ENCODE results near the gene ZNF491. TPM values are rescaled to one million over a fixed set of nuclear protein-coding genes. Genes with fewer than 3 reads are reported as not detected.
A peak's percentile ranks its signal among the peaks of the same experiment; 100 is the strongest.

Gene ZNF491
- total and polyA plus RNA-seq, 9 of the 15 experiments (the other 6 are each of a cell fraction or from before 2014, with no cell fraction given) = 0.19 to 0.95 (median 0.39) TPM; not detected in 1

DNA sequence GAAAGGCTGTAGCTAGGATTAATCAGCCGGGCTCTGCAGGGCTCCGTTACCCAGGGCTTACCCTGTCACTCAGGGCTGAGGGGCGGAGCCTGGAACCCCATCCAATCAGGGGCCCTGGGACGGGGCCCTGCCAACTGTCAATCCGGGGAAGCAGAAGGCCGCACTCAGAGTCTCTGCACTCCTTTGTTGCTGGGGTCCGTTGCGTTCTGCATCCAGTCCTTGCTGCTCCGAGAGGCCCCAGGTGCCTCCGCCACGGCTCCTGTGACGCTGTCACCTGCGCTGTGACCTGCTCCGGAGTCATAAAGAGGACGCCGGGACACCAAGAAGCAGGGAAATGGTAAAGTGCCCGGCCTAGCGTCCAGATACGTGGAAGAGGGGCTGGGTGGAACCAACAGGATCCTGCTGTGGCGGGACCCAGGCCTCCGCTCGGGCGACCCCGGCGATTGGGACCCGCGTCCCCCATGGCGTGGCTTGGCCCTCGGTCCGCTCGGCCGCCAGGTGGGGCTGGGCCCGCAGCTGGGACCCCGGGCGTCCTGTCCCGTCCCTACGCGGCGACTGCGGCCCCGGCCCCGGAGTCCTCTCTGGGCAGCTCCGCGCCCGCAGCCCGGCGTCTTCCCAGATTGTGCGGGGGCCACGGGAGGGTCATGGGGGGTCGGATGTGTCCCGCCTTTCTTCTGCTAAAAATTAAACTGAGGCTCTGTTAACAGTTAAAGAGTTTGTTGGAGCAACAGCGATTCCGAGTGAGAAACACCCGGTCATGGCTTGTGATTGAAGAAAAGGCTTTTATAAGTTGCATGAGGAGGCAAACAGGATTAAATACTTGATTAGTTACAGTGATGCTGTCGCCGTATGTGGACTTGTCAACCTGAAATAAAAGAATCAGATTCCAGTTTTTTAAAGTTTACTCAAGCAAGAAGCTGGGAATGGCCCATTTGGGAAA is at the start of gene ZNF491 (continued):
- TF ChIP-seq CTBP1 (IDR thresholded peaks at IDR 0.05; ENCODE audit: borderline replicate concordance) (peak; percentile 18; the same call in 1 of the 2 replicates), ZBTB33 (CRISPR knock-in tag; IDR thresholded peaks at IDR 0.05) (0 out of 2 replicates have a peak, but pooled peaks have one; percentile 11), PKNOX1 (IDR thresholded peaks at IDR 0.05) (peak; percentile 97), NRF1 (conservative IDR thresholded peaks at IDR 0.05 in 1 of 2, IDR thresholded peaks at IDR 0.05 in 1 of 2) (peak; percentile 28 to 38; a peak in 1 of 4 replicates), SMARCA5 (IDR thresholded peaks at IDR 0.05) (no peak), ZNF41 (CRISPR knock-in tag; conservative IDR thresholded peaks at IDR 0.05) (no peak), MEIS2 (IDR thresholded peaks at IDR 0.05; ENCODE audit: partially characterized antibody) (peak; percentile 54), PBX2 (CRISPR knock-in tag; IDR thresholded peaks at IDR 0.05; ENCODE audit: low read depth) (peak; percentile 68), PBX2 (tag; conservative IDR thresholded peaks at IDR 0.05; ENCODE audit: low read depth) (peak; percentile 52)
- TF ChIP-seq, protein P1, sequence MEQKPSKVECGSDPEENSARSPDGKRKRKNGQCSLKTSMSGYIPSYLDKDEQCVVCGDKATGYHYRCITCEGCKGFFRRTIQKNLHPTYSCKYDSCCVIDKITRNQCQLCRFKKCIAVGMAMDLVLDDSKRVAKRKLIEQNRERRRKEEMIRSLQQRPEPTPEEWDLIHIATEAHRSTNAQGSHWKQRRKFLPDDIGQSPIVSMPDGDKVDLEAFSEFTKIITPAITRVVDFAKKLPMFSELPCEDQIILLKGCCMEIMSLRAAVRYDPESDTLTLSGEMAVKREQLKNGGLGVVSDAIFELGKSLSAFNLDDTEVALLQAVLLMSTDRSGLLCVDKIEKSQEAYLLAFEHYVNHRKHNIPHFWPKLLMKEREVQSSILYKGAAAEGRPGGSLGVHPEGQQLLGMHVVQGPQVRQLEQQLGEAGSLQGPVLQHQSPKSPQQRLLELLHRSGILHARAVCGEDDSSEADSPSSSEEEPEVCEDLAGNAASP (IDR thresholded peaks at IDR 0.05) = no peak

All from K562 (cell line).